PC-9 (cell line): ENCODE results near the gene HCFC1R1. TPM values are rescaled to one million over a fixed set of nuclear protein-coding genes. Genes with fewer than 3 reads are reported as not detected.

Source experiments
- BruUV-seq: library from RNA; stranded (reverse); fragments of 400-500 nt; replicated peaks from 2 replicates; lab custom pipeline; 2021; lab: Mats Ljungman, UMichigan
- CTCF ChIA-PET: fragments of 300-600 bp; sonication (Branson Sonifier 250); formaldehyde crosslinking; loops from one replicate; lab custom pipeline; 2022; ENCODE audit warnings: antibody characterized with exemption; lab: Charles Lee
- POLR2A ChIA-PET: fragments of 300-600 bp; sonication (Branson Sonifier 250); formaldehyde crosslinking; loops from one replicate; lab custom pipeline; 2022; ENCODE audit warnings: antibody characterized with exemption; ENCODE audit not compliant: unreplicated experiment; lab: Charles Lee
- DNase-seq, 2 experiments: peaks; one replicate each; pipeline versions ENCODE4 v3.0.0 to v3.0.0-alpha.2; 2015 to 2022; ENCODE audit warnings: mixed read lengths in 1 of 2
- H2AFZ ChIP-seq: fragments of 200-600 bp; sonication (generic); 2 replicates; pipeline ENCODE4 v1.8.1; 2017; ENCODE audit warnings: antibody characterized with exemption
- H3F3A ChIP-seq: fragments of 200-600 bp; sonication (generic); 2 replicates; pipeline ENCODE4 v1.8.1; 2017; ENCODE audit warnings: antibody characterized with exemption, mild to moderate bottlenecking, low read depth; ENCODE audit not compliant: insufficient read depth
- H3K27ac ChIP-seq: fragments of 200-600 bp; sonication (generic); 2 replicates; pipeline ENCODE4 v1.6.1; 2016; ENCODE audit warnings: mixed run types
- H3K27me3 ChIP-seq: fragments of 200-600 bp; sonication (generic); 2 replicates; pipeline ENCODE4 v1.6.1; 2016; ENCODE audit warnings: low read depth, mixed run types; ENCODE audit not compliant: insufficient read depth
- H3K36me3 ChIP-seq: fragments of 200-600 bp; sonication (generic); 2 replicates; pipeline ENCODE4 v1.6.1; 2016; ENCODE audit warnings: low read depth, mixed run types
- H3K4me1 ChIP-seq: fragments of 200-600 bp; sonication (generic); replicated peaks from 2 replicates; pipeline ENCODE4 v1.6.1; 2016; ENCODE audit warnings: mixed run types; ENCODE audit not compliant: insufficient read depth
- H3K4me2 ChIP-seq: fragments of 200-600 bp; sonication (generic); 2 replicates; pipeline ENCODE4 v1.6.1; 2017; ENCODE audit warnings: mixed run types
- H3K4me3 ChIP-seq: fragments of 200-600 bp; sonication (generic); 2 replicates; pipeline ENCODE4 v1.6.1; 2016; ENCODE audit warnings: mixed run types
- H3K79me2 ChIP-seq: fragments of 200-600 bp; sonication (generic); 2 replicates; pipeline ENCODE4 v1.6.1; 2017; ENCODE audit warnings: low read depth, mixed run types
- H3K9me2 ChIP-seq: fragments of 200-600 bp; sonication (generic); 2 replicates; pipeline ENCODE4 v1.8.1; 2017; ENCODE audit warnings: mild to moderate bottlenecking; ENCODE audit not compliant: insufficient read depth
- H3K9me3 ChIP-seq: fragments of 200-600 bp; sonication (generic); 2 replicates; pipeline ENCODE4 v1.8.1; 2016; ENCODE audit warnings: low read depth; ENCODE audit not compliant: insufficient read depth
- H4K20me1 ChIP-seq: fragments of 200-600 bp; sonication (generic); 2 replicates; pipeline ENCODE4 v1.8.1; 2017; ENCODE audit not compliant: insufficient read depth
- EZH2 ChIP-seq: fragments of 200-600 bp; sonication (generic); IDR thresholded peaks from 2 replicates; pipeline ENCODE4 v1.8.0; 2017; ENCODE audit warnings: antibody characterized with exemption, low read depth
- intact Hi-C: fragments of 100-400 bp; cut with micrococcal nuclease; formaldehyde crosslinking; loops from one replicate; pipeline ENCODE4 v1.10.0; 2022; ENCODE audit not compliant: unreplicated experiment
- total RNA-seq: library from RNA; stranded (reverse); gene quantifications from 2 replicates; pipeline ENCODE4 v1.2.3, GENCODE V29; 2021
- TF ChIP-seq, protein P1 (sequence below): fragments of 200-600 bp; sonication (generic); conservative IDR thresholded peaks from 2 replicates; pipeline ENCODE4 v1.6.1; 2017; ENCODE audit warnings: mixed run types, antibody characterized with exemption, mild to moderate bottlenecking, moderate library complexity

The HCFC1R1 gene
- total RNA-seq, 1 experiment from 2014 or later, result 118 TPM

DNA sequence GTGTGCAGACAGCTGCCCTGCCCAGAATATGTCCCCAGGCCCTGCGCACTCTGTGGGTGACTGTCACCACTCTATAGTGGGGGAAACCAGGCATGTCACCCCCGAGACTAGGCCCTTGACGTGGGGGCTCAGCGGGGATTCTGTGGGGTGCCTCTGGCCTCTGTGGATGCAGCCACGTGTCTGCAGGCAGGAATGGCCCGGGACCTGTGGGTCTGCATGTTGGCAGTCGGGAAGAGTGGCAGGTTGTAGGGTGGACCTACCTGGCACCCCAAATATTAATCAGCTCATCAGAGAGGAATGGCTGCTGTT, 42.7 kb upstream of the HCFC1R1 start:
- H2AFZ ChIP-seq, result no peak overlapping the region
- no peak overlapping the region for H3K27ac ChIP-seq
- H4K20me1 ChIP-seq, result no peaks in the 10 kb centered on the region
- no peak overlapping the region for H3K4me3 ChIP-seq
- H3K4me2 ChIP-seq, result no peak overlapping the region
- no peaks in the 10 kb centered on the region for H3K9me2 ChIP-seq
- no TSS peak for BruUV-seq
- no peak for DNase-seq
- H3K79me2 ChIP-seq, result no peaks in the 10 kb centered on the region
- POLR2A ChIA-PET, result no interaction called here
- no peaks in the 10 kb centered on the region for H3K36me3 ChIP-seq
- no peaks in the 10 kb centered on the region for H3K9me3 ChIP-seq
- CTCF ChIA-PET, result no interaction called here
- H3F3A ChIP-seq, result no peaks in the 10 kb centered on the region
- no peaks in the 10 kb centered on the region for H3K27me3 ChIP-seq
- H3K4me1 ChIP-seq, result peaks cover 12% of the 10 kb centered on the region
- intact Hi-C loops, result no loop called here
- TF ChIP-seq, protein P1, sequence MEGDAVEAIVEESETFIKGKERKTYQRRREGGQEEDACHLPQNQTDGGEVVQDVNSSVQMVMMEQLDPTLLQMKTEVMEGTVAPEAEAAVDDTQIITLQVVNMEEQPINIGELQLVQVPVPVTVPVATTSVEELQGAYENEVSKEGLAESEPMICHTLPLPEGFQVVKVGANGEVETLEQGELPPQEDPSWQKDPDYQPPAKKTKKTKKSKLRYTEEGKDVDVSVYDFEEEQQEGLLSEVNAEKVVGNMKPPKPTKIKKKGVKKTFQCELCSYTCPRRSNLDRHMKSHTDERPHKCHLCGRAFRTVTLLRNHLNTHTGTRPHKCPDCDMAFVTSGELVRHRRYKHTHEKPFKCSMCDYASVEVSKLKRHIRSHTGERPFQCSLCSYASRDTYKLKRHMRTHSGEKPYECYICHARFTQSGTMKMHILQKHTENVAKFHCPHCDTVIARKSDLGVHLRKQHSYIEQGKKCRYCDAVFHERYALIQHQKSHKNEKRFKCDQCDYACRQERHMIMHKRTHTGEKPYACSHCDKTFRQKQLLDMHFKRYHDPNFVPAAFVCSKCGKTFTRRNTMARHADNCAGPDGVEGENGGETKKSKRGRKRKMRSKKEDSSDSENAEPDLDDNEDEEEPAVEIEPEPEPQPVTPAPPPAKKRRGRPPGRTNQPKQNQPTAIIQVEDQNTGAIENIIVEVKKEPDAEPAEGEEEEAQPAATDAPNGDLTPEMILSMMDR, result no peak
- TF ChIP-seq EZH2, result no peak

DNA sequence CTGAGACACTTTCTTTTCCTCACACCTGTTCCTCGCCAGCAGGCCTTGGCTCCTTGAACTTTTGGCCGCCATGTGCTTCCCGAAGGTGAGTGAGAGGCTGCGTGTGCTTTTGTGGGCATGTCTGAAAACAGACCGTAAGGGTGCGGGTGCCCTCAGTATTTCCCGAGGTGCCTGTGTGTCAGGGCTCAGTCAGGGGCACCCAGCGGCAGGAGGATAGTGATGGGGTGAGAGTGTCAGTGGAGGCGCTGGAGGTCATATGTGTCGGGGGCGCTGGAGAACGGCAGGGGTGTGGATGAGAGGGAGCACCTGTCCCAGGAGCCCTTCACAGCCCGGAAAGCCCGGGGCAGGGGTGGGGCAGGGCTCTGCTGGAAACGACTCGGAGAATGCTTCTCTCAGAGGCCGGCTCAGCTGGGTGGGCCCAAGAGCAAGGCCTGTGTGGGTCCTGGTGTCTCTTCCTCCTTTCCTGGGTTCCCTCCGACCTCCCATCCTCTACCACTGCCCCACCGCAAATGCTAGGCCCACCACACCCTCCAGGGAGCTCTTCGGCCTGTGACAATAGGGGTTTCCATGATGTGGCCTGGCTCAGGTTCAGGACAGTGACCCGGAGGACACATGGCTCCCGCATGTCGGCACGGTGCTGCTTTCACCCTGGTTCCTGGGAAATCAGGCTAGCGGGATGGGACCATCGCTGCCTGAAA, 42.1 kb upstream of the HCFC1R1 start:
- no peaks in the 10 kb centered on the region for H4K20me1 ChIP-seq
- no peak overlapping the region for H2AFZ ChIP-seq
- CTCF ChIA-PET, result no interaction called here
- TF ChIP-seq, protein P1, result no peak
- no peak for TF ChIP-seq EZH2
- DNase-seq, result no peak
- H3K9me2 ChIP-seq, result no peaks in the 10 kb centered on the region
- no TSS peak for BruUV-seq
- H3K4me2 ChIP-seq, result no peak overlapping the region
- no peaks in the 10 kb centered on the region for H3K79me2 ChIP-seq
- H3K36me3 ChIP-seq, result no peaks in the 10 kb centered on the region
- H3K4me1 ChIP-seq, result peaks cover 12% of the 10 kb centered on the region
- POLR2A ChIA-PET, result no interaction called here
- intact Hi-C loops, result no loop called here
- H3K27me3 ChIP-seq, result no peaks in the 10 kb centered on the region
- H3K4me3 ChIP-seq, result no peak overlapping the region
- H3K9me3 ChIP-seq, result no peaks in the 10 kb centered on the region
- H3K27ac ChIP-seq, result no peak overlapping the region
- no peaks in the 10 kb centered on the region for H3F3A ChIP-seq

DNA sequence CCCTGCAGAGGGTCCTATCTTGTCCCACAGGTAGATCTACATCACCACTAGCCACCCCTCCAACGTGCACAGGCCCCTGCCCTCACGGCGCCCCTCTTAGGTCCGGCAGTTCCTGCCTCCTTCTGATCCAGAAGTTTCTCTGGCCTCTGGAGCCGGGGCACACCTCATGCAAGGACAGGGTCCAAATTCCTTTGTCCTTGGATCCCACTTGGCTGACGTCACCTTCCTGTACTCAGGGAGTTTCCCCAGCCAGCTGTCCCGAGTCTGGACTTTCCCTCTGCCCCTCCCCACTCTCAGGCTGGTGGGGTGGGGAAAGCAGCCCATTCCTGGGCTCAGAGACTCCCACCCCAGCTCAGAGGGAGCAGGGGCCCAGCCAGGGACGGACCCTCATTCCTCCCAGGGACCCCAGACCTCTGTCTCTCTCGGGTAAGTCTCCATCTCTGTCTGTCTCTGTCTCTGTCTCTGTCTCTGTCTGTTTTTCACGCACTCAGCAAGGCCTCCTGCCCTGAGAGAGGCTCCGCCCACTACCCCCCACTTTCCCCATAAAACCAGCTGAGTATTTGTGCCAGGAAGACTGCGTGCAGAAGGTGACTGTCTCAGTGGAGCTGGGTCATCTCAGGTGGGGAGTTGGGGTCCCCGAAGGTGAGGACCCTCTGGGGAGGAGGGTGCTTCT, 41.5 kb upstream of the HCFC1R1 start, which contains the start of gene IL32:
Gene IL32 (plus strand): TSS at position 572 of the 673 bp plus-strand sequence. CDS start 172 bp downstream, outside the sequence.
- H3K9me3 ChIP-seq, result no peaks in the 10 kb centered on the region
- H3K36me3 ChIP-seq, result no peaks in the 10 kb centered on the region
- DNase-seq, result no peak
- peaks cover 12% of the 10 kb centered on the region for H3K4me1 ChIP-seq
- ChIA-PET CTCF (no interaction called here), POLR2A (no interaction called here)
- H3K4me3 ChIP-seq, result no peak within 1 kb of the TSS
- H4K20me1 ChIP-seq, result no peaks in the 10 kb centered on the region
- H3F3A ChIP-seq, result no peaks in the 10 kb centered on the region
- no peaks in the 10 kb centered on the region for H3K27me3 ChIP-seq
- no peak for TF ChIP-seq EZH2
- TF ChIP-seq, protein P1, result no peak
- BruUV-seq, result no TSS peak
- no peaks in the 10 kb centered on the region for H3K9me2 ChIP-seq
- intact Hi-C loops, result no loop called here
- H3K79me2 ChIP-seq, result no peaks in the 10 kb centered on the region
- no peak within 1 kb of the TSS for H3K27ac ChIP-seq
- H2AFZ ChIP-seq, result no peak within 1 kb of the TSS
- H3K4me2 ChIP-seq, result no peak within 1 kb of the TSS
